Activated effector memory CD4-positive, alpha-beta T cell treated with Interleukin-2 at 50 U/mL for 16 hours (primary cell): Measurements from ENCODE around the gene GRIA3.
"Not testable (repeated sequence)": the region's sequence is repeated elsewhere in the genome, so short reads cannot be mapped to it uniquely, and the experiment has no call there.

Experiments used
- DNase-seq: peaks from one replicate; pipeline ENCODE4 v3.0.0-alpha.2; 2020

GRIA3 gene

DNA sequence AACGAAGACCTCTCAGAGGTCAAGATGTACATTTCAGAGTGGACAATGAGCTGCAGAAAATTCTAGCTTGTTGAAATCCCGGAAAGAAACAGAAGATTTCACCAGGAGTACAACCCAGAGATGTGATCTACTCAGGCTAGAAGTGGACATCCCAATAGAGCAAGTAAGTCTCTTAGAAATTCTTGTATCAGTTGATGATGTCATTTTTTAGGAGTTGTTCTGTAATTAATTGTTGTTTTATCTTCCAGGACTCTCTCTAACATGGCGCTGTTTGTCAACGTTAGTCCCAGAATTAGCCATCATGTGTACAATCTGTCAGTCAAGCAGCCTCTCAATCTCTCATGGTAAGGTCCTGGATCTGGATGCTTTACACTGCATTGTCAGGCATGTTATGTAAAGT is 174.4 kb downstream of the GRIA3 start:
- DNase-seq = no peak

DNA sequence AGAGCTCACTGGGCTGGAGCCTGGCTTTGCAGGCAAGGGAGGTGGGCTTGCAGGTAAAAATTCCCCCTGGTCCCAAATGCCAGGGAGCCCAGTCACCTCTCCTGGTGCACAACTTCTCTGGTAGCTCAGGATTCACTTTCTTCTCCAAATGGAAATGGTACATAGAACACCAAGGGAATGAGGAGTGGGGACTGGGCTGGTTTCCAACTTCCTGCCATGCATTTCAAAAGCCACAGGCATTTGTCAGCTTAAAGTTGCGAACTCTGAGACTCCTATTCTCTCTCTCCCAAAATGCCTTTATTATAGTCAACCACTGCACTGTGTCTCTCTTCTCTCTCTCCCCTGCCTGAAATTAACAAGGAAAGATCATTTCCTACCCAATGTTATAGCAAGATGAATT is 177.3 kb downstream of the GRIA3 start:
- no peak for DNase-seq

DNA sequence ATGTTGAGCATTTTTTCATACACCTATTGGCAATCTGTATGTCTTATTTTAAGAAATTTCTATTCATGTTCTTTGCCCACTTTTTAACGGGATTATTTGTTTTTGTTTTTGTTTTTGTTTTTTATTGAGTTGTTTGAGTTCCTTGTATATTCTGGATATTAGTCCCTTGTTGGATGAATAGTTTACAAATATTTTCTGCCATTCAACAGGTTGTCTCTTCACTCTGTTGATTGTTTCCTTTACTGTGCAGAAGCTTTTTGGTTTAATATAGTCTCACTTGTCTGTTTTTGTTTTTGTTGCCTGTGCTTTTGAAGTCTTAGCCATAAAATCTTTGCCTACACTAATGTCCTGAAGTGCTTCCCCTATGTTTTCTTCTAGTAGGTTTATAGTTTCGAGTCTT is 202.1 kb downstream of the GRIA3 start:
- DNase-seq = not testable (repeated sequence)

DNA sequence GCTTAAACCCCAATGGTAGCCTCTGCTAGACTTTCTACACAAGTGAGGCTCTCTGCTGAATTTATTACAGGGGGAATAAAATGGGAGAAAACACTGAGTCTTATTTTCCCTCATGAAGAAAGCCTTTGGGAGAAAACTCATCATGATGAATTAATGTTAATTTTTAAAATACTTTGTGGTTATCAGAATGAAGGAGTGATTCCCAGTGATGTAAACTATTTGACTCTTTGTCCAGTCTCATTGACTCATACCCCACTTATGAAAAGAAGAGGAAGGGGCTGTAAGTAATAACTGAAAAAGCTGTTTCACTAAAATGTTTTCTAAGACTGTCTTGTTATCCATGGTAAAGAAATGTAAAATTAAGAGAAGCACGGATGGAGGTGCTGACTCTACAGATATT is 208.8 kb downstream of the GRIA3 start:
- DNase-seq = no peak

DNA sequence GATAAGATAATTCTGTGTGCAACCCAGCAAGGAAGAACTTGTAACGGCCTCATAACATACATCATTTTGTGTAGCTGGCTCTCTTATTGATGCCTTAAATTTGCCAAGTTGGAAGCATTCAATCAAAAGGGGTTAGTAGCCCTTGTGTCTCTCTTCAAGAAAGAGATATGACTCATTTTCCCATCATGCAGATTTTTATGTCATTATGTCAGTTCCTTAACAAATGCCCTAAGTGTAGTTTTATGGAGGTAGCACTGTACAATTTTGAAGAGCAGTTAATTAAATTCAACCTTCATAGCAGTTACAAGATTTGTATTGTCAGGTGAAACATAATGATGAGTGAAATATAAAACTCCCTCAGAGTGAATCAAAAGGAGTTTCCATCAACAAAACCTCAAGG is 215.6 kb downstream of the GRIA3 start:
- no peak for DNase-seq

DNA sequence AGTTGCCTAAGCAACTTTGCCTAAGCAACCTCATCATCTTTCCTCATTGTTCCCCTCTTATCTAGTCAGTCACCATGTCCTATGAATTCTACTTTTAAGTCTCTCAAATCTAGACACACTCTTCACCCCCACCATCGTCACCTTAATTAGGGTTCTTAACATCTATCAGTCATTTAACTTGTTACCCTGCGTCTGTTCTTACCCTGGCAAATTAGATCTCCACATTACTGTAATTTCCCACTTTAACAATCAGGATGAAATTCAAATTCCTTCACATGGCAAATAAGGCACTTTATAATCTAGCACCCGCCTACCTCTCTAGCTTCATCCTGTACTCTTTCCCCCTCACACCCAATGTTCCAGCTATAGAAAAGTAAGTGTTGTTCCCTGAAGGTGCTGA is 221.2 kb downstream of the GRIA3 start:
- no peak for DNase-seq

DNA sequence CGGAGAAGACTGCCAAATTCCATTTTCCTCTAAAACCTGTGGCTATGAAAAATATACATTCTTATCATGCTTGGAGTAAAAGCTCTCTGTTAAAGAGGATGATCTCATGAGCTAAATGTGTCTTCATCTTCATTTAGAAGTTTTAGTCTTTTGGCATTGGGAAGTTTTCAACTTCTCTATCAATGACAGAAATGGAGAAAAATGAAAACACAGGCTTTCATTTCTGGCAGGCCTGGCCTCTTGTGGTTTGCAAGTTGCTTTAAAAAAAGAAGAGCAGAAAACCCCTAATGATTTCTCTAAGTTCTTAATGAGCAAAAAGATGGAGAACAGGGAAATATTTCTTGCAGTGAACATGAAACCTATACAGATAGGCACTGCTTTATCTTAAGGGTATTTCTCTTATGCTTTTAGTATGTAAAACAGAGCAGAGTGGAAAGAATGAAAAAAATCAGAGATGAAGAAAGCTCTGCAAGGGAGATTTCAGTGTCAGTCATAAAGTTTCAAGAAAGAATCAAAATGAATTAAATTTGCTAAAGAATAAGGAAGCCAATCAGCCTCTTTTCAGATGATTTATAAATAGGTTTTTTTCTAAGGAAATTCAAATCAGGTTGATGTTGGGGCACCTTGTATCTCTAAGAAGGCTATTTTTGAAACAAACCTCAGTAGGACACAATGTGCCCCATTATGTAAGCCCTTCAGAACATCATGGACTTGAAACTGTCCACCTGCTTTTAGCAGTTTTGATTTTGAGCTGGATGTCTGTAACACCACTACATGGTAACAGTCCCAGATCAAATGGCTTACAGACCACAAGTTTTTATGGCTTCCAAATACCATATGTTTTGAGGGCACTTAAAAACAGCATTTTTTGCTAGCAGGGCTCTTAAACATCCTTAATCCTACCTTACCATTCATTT is 225.0 kb downstream of the GRIA3 start:
- DNase-seq = no peak

DNA sequence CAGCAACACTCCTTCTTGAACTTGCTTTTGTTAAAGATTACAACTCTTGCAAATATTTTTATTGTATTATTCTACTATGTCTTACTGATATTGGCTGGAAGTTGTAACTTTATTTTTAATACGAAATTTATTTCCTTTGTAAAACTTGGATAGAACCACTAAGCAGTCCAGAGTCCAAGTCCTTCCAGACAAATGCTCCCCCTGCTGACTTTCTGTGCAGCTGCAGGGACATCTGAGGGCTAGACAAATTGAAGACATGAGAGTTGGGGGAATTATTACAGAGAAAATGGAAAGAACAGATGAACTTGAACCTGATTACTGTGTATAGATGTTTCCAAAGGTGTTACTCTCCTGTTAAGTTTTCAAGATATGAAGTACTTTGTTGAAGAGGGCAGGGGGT is 238.8 kb downstream of the GRIA3 start:
- DNase-seq = no peak

DNA sequence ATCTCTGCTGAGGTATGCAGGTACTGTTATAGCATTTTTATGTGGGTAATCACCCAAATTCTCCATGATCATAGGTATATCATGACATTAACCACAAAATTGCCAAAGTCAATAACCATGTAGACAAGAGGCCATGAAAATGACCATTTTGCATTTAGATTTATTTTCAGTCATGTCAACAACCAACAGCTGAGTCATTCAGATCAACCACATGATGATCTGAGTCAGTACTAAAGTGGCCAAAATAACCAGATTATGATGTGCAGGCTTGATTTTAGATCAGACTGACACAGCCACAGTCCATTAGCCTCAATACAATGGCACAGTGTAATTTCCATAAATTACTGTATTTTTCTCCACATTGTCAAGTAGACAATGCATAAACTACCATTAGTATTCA is 240.5 kb downstream of the GRIA3 start:
- no peak for DNase-seq

DNA sequence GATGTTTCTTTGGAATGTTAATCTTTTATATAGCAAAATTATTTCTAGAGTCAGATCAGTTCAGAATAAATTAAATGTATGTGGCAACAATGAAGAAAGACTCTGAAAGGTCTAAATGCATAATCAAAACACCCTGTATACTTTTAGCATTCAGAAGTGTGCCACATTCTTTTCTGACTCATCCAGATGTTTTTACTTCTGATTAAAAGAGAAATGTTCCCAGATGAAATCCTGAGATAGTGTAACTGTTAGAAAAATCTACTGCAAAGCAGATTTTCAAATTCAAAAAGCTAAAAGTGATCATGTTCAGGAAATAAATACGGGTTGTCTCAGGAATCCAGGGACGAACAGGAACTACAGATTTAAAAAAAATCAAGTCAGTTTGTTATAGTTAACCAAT is 241.4 kb downstream of the GRIA3 start:
- no peak for DNase-seq

DNA sequence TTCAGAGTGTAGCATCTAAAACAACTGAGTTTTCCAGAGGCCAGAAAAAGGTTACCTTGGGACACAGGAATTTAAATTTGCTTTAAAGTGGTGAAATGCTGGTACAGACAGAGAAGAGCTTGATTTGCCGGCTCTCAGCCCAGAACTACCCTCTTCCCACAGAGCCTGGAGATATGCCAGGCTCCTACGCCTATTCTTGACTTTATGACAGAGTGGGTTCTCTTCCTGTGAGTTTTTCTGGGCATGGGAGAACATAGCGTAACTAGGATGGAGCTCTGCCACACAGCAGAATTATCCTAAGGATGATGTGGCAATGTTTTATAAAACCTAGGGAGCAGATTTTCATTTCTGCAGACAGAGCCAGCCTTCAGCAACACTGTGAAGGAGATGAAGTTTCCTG is 241.8 kb downstream of the GRIA3 start:
- DNase-seq = no peak

DNA sequence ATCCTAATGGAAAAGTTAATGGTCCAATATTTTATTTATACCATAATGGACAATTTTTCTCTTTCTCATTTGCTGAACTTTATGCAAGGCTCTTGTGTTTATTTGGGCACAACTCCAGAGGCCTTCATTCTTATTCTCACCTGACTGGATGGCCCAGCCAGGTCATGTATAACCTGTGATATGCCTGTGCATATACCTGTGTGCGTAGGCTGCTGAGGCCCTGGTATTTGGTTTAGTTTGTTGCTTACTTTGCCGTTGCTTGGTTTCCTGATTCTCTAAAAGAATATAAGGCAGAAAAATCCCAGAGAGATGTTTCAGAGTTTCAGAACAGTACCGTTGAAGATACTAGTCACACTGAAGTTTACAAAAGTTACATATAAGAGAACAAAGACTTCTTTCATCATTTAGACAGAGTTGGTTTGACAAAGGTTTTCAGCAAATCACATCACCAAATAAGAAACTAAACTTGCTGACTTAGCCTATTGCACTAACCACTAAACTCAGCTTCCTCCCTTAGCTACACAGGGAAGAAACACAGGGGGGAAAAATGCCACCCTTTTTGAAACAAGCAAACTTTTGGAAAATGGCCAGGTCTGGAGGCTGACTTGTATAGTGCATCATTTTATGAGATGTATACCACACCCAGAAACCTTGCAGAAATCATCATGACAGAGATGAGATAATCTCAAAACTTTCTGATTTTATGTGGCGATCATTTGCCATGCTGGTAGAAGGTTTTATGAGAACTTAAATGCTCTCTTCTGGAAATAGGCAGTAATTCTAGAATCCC is 248.5 kb downstream of the GRIA3 start:
- no peak for DNase-seq

DNA sequence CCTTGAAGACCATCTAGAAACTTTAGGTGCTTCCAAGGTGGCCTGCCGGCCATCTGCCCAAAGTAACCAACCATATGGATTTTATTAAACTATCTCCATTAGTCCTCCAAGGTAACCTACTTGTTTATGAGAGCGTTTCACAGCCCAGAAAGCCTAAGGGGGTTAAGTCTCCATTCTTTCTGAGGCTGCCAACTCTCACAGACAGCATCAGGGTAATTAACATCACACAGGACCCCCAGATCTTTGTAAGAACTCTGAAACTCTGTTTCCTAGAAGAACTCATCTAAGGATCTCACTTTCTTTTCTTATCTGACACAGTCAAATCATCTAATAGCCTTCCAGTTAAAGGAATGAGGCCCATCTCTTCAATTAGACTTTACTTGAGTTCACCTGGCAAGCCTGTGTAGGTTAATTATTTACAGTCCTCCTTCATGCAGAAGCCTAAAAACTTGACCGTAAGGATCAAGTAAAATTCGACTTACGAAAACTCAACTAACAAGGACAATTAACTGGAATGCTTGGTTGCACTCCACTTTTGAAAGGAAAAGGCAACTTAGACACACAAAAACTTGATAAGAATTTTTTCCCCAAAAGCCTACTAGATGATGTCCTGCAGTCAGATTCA is 252.5 kb downstream of the GRIA3 start:
- DNase-seq = no peak

DNA sequence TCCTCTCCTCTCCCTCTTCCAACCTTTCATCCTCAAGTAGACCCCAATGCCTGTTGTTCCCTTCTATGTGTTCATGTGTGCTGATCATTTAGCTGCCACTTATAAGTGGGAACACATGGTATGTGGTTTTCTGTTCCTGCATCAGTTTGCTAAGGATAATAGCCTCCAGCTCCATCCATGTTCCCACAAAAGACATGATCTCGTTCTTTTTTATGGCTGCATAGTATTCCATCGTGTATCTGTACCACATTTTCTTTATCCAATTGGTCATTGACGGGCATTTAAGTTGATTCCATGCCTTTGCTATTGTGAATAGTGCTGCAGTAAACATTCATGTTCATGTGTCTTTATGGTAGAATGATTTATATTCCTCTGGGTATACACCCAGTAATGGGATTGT is 255.8 kb downstream of the GRIA3 start:
- not testable (repeated sequence) for DNase-seq

DNA sequence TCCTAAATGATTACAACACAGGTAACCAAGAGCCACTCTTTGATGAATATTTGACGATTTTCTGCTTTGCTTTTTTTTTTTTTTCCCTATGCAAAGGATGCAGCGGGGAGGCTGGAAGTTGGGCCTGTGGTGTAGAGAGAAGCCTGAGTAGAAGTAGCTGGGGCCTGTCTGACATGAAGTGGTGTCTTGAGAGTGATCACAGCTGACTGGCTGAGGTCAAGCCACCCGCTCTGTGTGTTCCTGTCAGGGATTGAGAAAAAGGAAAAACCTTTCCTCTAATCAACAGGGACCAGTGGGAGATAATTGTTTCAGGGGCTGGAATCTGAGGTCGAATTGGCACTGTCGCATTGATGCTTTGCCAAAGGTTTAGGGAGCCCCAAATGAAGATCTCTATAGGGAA is 258.7 kb downstream of the GRIA3 start:
- DNase-seq = no peak

DNA sequence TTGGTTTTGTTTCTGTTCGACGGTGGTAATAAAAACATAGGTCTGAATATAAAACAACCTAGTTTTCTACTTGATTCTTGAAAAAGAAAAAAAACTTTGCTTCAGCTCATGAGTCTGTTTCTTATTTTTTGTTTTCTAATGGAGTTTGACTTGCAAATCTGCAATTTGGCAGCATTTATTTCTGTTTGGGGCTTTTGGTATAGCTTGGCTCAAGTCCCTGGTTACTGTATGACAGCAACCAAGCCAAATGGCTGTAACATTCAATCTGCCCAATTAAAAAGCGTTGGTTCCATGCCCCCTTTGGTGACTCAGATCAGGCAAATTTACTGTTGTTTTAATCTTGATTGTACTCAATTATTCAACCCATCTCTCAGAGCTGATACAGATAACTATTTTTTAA is 263.4 kb downstream of the GRIA3 start:
- no peak for DNase-seq

DNA sequence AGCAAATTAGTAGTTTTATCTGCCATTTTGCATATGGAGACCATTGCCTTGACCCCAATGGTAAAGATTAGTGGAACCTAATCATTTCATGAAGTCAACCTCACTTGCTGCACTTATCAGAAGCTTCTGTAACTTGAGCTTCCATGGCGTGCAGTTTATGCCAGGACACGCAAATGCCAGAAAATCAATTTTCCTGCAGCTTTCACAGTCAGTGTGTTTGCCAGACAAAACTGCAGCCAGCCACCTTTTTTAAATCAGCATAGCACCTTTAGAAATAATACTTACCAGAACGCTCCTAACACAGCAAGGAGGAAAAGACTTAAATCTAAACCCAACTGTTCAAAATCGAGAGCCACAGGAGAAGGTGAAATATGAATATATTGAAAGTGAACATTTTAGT is 265.3 kb downstream of the GRIA3 start:
- no peak for DNase-seq

DNA sequence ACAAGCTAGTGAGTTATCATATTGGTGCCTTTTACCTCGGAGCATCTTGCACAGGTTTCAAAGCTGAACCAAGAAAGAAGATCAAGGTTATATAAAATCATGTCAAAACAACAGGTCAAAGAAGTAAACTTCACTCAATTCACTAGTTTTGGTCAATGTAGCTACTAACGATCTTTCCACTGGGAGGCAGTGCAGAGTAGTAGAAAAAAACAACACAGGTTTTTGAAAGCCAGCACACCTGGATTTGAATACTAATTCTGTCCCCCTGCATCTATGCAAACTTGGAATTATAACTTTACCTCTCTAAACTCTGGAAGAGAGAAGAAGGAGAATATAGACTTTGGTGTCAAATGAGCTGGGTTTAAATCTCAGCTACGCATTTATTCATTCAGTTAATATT is 266.1 kb downstream of the GRIA3 start:
- DNase-seq = no peak

DNA sequence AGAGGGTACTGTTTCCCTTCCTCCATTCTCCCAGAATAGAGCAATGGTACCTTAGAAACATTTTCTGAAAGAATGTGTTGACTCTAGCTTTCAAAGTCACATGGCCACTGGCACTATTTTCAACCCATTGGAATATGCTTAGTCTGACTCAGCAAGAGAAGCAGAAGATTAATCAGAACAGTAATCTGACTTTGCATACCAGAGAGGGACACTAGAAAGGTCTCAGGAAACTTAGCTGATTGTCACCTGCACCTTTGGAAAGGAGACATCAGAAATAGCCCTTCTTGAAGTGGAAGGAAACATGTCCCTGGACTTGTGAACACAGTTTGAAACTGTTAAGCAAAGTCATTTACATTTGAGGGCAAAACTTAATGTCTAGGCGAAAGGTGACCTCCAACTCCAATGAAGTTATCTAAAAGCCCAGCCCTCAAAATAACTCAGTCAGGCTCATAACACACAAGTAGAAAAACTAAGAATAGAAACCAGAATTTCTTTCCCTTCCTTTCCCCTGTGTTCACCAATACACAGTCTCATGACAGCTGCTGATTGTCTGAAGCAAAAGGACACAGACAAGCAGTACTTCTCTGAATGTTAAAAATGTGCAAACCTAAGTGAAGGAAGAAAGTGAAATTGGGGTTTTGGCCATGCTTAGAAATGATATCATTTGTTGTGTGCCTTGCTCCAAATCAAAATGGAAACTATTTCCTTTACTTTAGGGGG is 270.8 kb downstream of the GRIA3 start:
- no peak for DNase-seq

DNA sequence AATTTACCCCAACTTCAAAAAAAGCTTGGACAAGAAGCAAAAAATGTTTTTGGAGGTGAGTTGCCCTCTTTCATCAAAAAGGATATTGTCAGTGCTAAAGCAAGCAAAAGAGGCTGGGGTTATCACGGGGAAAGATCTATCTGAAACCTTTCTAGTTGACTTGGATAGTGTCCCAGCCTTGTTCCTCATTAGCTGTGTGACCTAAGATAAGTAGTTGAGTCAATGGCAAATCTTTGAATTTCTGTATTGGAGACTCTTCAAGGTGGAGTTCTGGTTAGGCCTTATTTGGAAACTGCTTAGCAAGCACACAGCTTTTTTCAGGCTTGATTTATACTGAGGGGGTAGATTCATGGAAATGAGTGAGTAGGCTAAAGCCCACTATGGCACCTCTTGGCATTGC is 271.6 kb downstream of the GRIA3 start:
- no peak for DNase-seq

DNA sequence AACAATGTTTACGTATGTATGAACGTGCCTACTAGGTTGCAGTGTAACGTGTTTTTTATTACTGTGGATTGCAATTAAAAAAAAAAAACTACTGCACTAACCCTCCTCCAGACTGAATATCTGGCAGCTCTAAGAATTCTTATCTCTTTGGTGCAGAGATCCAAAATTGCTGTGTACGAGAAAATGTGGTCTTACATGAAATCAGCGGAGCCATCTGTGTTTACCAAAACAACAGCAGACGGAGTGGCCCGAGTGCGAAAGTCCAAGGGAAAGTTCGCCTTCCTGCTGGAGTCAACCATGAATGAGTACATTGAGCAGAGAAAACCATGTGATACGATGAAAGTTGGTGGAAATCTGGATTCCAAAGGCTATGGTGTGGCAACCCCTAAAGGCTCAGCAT is 280.6 kb downstream of the GRIA3 start:
- no peak for DNase-seq

DNA sequence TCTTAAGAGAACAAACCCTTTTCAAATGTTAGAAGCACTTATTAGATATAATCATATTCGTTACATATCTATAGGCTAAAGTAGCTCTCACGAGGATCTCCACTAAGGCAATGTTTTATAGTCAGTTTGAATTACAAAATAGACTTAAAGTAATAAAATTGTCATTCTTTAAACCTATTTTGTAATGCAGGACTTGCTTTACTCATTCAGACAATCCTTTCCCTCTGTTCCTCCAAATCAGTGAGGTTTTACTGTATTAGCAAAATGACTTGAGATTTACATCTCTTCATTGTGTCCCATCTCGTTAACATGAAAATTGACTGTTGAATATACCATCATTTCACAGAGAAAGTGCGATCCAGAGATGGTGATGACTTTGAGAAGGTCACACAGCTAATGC is 284.4 kb downstream of the GRIA3 start:
- DNase-seq = no peak

DNA sequence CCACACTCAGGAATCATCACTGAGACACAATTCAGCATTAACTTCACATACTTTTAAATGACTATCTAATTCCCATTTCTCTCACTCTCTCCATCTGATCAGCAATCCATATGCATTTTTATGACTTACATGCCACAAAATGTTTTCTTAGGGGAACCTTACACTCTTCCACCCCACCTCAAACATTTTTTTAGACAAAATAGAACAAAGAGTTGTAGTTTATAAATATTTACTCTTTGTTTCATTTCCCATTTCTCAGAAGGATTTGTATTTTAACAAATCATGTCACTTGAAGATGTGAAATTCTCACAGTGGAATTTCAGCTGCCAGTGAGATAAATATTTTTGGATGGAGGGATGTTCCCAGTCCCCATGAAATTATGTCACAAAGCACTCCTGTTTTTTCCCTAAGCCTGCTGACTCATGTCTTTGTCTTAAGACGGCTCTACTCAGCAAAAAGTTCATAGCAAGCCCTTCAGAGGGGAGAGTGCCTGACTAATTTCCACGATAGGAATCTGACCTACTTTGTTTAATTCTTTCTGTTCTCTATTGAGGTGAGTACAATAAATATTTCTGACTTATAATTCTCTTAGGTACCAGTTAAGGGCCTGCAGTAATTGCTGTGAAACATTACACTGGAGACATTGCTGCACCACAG is 291.1 kb downstream of the GRIA3 start:
- DNase-seq = no peak
